Astrocyte of the cerebellum (primary cell): ENCODE data around the gene TULP3.

Source experiments
- DNase-seq: peaks from one replicate; pipeline ENCODE4 v3.0.0-alpha.2; 2011; ENCODE audit warnings: low read depth
- H3K4me3 ChIP-seq: 2 replicates; pipeline ENCODE4 v1.5.1; 2011; ENCODE audit warnings: mild to moderate bottlenecking, low read depth, low read length, moderate library complexity
- CTCF ChIP-seq: IDR thresholded peaks from 2 replicates; pipeline ENCODE4 v1.5.1; 2012; ENCODE audit warnings: low read length, low read depth, moderate library complexity, mild to moderate bottlenecking; ENCODE audit errors: missing control alignments
- in situ Hi-C: cut with HindIII; loops from 2 replicates; pipeline ENCODE4 v1.10.0; 2017; ENCODE audit warnings: low sequenced_read_pairs

Gene TULP3

GRCh38 chr12:2876431-2877046 is 14.2 kb upstream of the TULP3 start:
- DNase-seq, result no peak
- in situ Hi-C loops, result no loop called here
- no peak for TF ChIP-seq CTCF
- H3K4me3 ChIP-seq, result peak overlapping the region; percentile 75

- peak; percentile 83 for DNase-seq
- H3K4me3 ChIP-seq, result peak within 1 kb of the TSS; percentile 75
- in situ Hi-C loops, result no loop called here
- peak; percentile 20 for TF ChIP-seq CTCF
Measured at GRCh38 chr12:2877047-2877952, 13.4 kb upstream of the TULP3 start, which contains the start of the genes FOXM1 and RHNO1. Gene FOXM1 (minus strand): TSS chr12:2877174. CDS start chr12:2874478, 2,696 bp downstream. Gene RHNO1 (plus strand): TSS chr12:2877223. CDS start chr12:2885367, 8,144 bp downstream.

GRCh38 chr12:2877953-2878732 is 12.5 kb upstream of the TULP3 start:
- peak overlapping the region; percentile 75 for H3K4me3 ChIP-seq
- DNase-seq, result no peak
- in situ Hi-C loops, result no loop called here
- TF ChIP-seq CTCF, result no peak

GRCh38 chr12:2879853-2880252 is 10.8 kb upstream of the TULP3 start:
- DNase-seq, result no peak
- no peak overlapping the region for H3K4me3 ChIP-seq
- in situ Hi-C loops, result no loop called here
- no peak for TF ChIP-seq CTCF

GRCh38 chr12:2884810-2885209 is 5.9 kb upstream of the TULP3 start:
- H3K4me3 ChIP-seq, result no peak overlapping the region
- TF ChIP-seq CTCF, result no peak
- DNase-seq, result no peak
- in situ Hi-C loops, result no loop called here

- in situ Hi-C loops, result no loop called here
Measured at GRCh38 chr12:2886768-2887450, 3.8 kb upstream of the TULP3 start.

More at GRCh38 chr12:2886768-2887450, 3.8 kb upstream of the TULP3 start:
- H3K4me3 ChIP-seq, result no peak overlapping the region
- DNase-seq, result no peak
- no peak for TF ChIP-seq CTCF
